NCI-H146 (cell line): ENCODE results near the gene MYBPHL.
"Not testable (repeated sequence)": the region's sequence is repeated elsewhere in the genome, so short reads cannot be mapped to it uniquely, and the experiment has no call there.

Source experiments
- DNase-seq: peaks from one replicate; lab custom pipeline; 2025; lab: John Stamatoyannopoulos, UW

Gene MYBPHL

GRCh38 chr1:109307274-109308021 lies 637 bp upstream of the MYBPHL start:
- DNase-seq: no peak

- not testable (repeated sequence) for DNase-seq
These were observed 820 bp downstream of the MYBPHL start for GRCh38 chr1:109305991-109306390.

GRCh38 chr1:109304226-109304920 lies 2.4 kb downstream of the MYBPHL start:
- DNase-seq: no peak

GRCh38 chr1:109301874-109302273 lies 4.9 kb downstream of the MYBPHL start:
- no peak for DNase-seq

GRCh38 chr1:109300650-109301151 lies 6.1 kb downstream of the MYBPHL start:
- DNase-seq: no peak

GRCh38 chr1:109299558-109300343 lies 7.1 kb downstream of the MYBPHL start:
- no peak for DNase-seq

- no peak for DNase-seq
These were observed 7.9 kb downstream of the MYBPHL start for GRCh38 chr1:109298666-109299557.

- no peak for DNase-seq
These were observed 10.0 kb downstream of the MYBPHL start for GRCh38 chr1:109296782-109297181.

- no peak for DNase-seq
These were observed 10.9 kb downstream of the MYBPHL start for GRCh38 chr1:109295712-109296415.

- no peak for DNase-seq
These were observed 12.3 kb downstream of the MYBPHL start for GRCh38 chr1:109294481-109294880.

- no peak for DNase-seq
These were observed 13.8 kb downstream of the MYBPHL start for GRCh38 chr1:109293026-109293425.

- no peak for DNase-seq
These were observed 14.4 kb downstream of the MYBPHL start for GRCh38 chr1:109292364-109292763.

GRCh38 chr1:109290998-109291397 lies 15.8 kb downstream of the MYBPHL start:
- no peak for DNase-seq

- DNase-seq: no peak
These were observed 16.7 kb downstream of the MYBPHL start for GRCh38 chr1:109290137-109290536.

GRCh38 chr1:109286762-109287161 lies 20.0 kb downstream of the MYBPHL start:
- not testable (repeated sequence) for DNase-seq

- peak; percentile 42 for DNase-seq
These were observed 22.8 kb downstream of the MYBPHL start for GRCh38 chr1:109283748-109284600.

- peak; percentile 97 for DNase-seq
These were observed 23.7 kb downstream of the MYBPHL start, which contains the start of gene PSRC1 for GRCh38 chr1:109282952-109283747. PSRC1 (minus strand) TSS chr1:109283145.

GRCh38 chr1:109282497-109282951 lies 24.3 kb downstream of the MYBPHL start:
- peak; percentile 53 for DNase-seq
